GM13977 (cell line): ENCODE measurements around the gene RFX7.

Experiments
- DNase-seq: peaks from one replicate; pipeline ENCODE4 v3.0.0; 2012; ENCODE audit warnings: low spot score
- in situ Hi-C: fragments of 300-500 bp; cut with MboI; formaldehyde crosslinking; loops from one replicate; pipeline ENCODE4 v1.12.0; 2022; ENCODE audit warnings: low sequenced_read_pairs, low pct_unique_long_range_greater_than_20kb, mixed read lengths, inconsistent platforms; ENCODE audit not compliant: unreplicated experiment
- TF ChIP-seq, protein P1 (sequence below): IDR thresholded peaks from 2 replicates; pipeline ENCODE4 v1.5.1; 2012; ENCODE audit warnings: mild to moderate bottlenecking, control low read depth; ENCODE audit not compliant: insufficient read depth; ENCODE audit errors: extremely low read depth, missing control alignments

The RFX7 gene

GRCh38 chr15:56052395-56053045 is 191.2 kb downstream of the RFX7 start:
- in situ Hi-C loops = no loop called here
- TF ChIP-seq, protein P1, sequence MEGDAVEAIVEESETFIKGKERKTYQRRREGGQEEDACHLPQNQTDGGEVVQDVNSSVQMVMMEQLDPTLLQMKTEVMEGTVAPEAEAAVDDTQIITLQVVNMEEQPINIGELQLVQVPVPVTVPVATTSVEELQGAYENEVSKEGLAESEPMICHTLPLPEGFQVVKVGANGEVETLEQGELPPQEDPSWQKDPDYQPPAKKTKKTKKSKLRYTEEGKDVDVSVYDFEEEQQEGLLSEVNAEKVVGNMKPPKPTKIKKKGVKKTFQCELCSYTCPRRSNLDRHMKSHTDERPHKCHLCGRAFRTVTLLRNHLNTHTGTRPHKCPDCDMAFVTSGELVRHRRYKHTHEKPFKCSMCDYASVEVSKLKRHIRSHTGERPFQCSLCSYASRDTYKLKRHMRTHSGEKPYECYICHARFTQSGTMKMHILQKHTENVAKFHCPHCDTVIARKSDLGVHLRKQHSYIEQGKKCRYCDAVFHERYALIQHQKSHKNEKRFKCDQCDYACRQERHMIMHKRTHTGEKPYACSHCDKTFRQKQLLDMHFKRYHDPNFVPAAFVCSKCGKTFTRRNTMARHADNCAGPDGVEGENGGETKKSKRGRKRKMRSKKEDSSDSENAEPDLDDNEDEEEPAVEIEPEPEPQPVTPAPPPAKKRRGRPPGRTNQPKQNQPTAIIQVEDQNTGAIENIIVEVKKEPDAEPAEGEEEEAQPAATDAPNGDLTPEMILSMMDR = peak; percentile 62
- peak; percentile 54 for DNase-seq

DNA sequence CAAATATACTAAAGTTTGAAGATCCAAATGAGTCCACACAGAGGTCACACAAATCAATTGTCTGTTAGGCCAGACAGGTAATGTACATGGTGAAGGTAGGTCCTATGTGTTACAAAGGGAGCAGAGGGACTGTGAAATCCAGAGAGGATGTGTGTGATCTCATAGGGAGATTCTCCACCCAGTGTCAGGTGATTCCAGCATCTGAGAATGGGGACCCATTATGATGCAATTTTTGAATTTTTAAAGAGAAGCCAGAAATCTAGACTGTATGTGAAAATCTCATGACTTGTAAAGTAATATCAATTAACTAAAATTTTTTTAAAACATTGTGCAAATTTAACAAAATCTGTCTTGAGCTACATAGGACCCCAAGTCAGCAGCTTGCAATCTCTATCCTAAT is 192.0 kb downstream of the RFX7 start:
- in situ Hi-C loops = no loop called here
- TF ChIP-seq, protein P1 = no peak
- DNase-seq = no peak

DNA sequence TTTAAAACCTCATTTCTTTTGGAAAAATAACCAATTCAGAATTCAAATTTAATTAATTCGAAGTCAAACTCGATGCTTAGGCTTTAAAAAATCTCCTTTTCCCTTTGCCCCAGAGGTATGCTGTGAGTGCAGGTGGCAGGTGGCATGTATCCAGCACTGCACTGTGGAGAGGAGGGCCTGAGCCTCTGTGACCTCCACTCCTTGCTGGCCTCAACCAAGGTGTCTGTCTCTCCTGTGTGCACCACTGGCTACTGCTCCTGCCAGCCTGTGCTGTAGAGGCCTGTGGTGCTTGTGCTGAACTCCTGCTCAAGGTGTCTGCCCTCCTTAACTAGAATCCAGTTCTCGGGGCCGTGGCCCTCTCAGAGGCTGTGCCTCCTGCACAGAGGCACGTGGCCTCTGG is 194.1 kb downstream of the RFX7 start:
- TF ChIP-seq, protein P1 = no peak
- in situ Hi-C loops = no loop called here
- no peak for DNase-seq

GRCh38 chr15:56047354-56047753 is 196.3 kb downstream of the RFX7 start:
- in situ Hi-C loops = no loop called here

DNA sequence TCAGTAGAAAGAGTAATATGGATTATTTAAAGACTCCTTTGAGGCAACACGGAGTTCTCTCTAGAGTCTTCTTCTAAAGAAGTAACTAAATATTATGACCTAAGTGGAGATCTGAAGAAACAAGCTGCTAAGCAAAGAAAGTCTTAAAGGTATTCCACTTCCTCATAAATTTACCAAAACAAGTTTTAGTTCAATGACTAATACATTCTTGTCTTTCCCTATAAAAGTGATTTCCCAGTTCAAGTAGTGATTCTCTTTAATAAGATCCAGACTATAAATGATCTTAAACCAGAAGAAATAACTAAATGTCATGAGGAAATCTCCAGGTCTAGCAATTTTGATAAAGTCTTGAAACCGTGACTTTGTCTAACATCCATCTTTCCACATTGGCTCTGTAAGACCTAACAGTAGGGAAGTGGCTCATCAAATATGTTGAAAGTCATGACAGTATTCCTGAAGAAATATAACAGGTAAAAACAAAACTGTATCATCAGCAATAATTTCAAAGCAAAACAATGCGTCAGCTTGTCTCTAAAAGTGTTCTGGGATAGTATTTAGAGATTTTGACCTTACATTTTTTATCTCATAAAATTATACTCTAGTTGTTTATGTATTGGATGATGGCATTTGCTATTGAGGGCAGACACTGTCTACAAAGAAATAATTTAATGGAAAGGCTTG is 198.5 kb downstream of the RFX7 start:
- in situ Hi-C loops = no loop called here

More at GRCh38 chr15:56047354-56047753, 196.3 kb downstream of the RFX7 start:
- TF ChIP-seq, protein P1 = no peak
- DNase-seq = no peak

More for the DNA sequence above, 198.5 kb downstream of the RFX7 start:
- TF ChIP-seq, protein P1 = no peak
- DNase-seq = no peak
